IgD-negative memory B cell (primary cell): ENCODE data around the gene DNASE1L2. TPM values are rescaled to one million over a fixed set of nuclear protein-coding genes. Genes with fewer than 3 reads are reported as not detected.

Experiments used
- H3K27ac Mint-ChIP-seq, 3 donors: one replicate each; pipeline ENCODE4 v1.8.0; 2020 to 2022; ENCODE audit warnings: mild to moderate bottlenecking in 3 of 3, mixed read lengths in 3 of 3, moderate library complexity in 1 of 3
- H3K27me3 Mint-ChIP-seq: one replicate; pipeline ENCODE4 v1.8.0; 2021; ENCODE audit warnings: mixed read lengths
- H3K36me3 Mint-ChIP-seq: one replicate; pipeline ENCODE4 v1.8.0; 2020; ENCODE audit warnings: mild to moderate bottlenecking, mixed read lengths
- H3K4me1 Mint-ChIP-seq, 3 donors: one replicate each; pipeline ENCODE4 v1.8.0; 2020 to 2022; ENCODE audit warnings: mixed read lengths in 3 of 3, mild to moderate bottlenecking in 1 of 3
- H3K4me3 Mint-ChIP-seq, 4 donors: one replicate each; pipeline ENCODE4 v1.8.0; 2020 to 2022; ENCODE audit warnings: mild to moderate bottlenecking in 4 of 4, mixed read lengths in 4 of 4, moderate library complexity in 3 of 4
- H3K9me3 Mint-ChIP-seq, 3 donors: one replicate each; pipeline ENCODE4 v1.8.0; 2020 to 2021; ENCODE audit warnings: mixed read lengths in 3 of 3, mild to moderate bottlenecking in 1 of 3
- polyA plus RNA-seq: library from polyadenylated mRNA; unstranded; fragments of 300-500 nt; fragmentation: Illumina TruSeq; gene quantifications from one replicate; pipeline ENCODE4 v1.2.3, GENCODE V29; 2021

The DNASE1L2 gene
- polyA plus RNA-seq, 1 donor from 2014 or later, result not detected

- Mint-ChIP-seq H3K27me3 (no peaks in the 10 kb centered on the region), H3K9me3 (no peaks in the 10 kb centered on the region), H3K4me1 (peaks cover 0 to 7% (median 5%) of the 10 kb centered on the region in 3 donors), H3K4me3 (peak overlapping the region in 1 of 4 donors; percentile 73), H3K36me3 (no peaks in the 10 kb centered on the region), H3K27ac (no peak overlapping the region)
These were observed 9.3 kb upstream of the DNASE1L2 start for GRCh38 chr16:2226918-2227317.

- Mint-ChIP-seq H3K4me1 (peaks cover 0 to 7% (median 5%) of the 10 kb centered on the region in 3 donors), H3K4me3 (no peak overlapping the region), H3K27ac (no peak overlapping the region), H3K27me3 (no peaks in the 10 kb centered on the region), H3K9me3 (no peaks in the 10 kb centered on the region), H3K36me3 (no peaks in the 10 kb centered on the region)
These were observed 8.0 kb upstream of the DNASE1L2 start for GRCh38 chr16:2228161-2228824.

- no peaks in the 10 kb centered on the region for H3K9me3 Mint-ChIP-seq
- peaks cover 0 to 7% (median 5%) of the 10 kb centered on the region in 3 donors for H3K4me1 Mint-ChIP-seq
- H3K4me3 Mint-ChIP-seq, result no peak overlapping the region
- no peaks in the 10 kb centered on the region for H3K36me3 Mint-ChIP-seq
- no peaks in the 10 kb centered on the region for H3K27me3 Mint-ChIP-seq
- H3K27ac Mint-ChIP-seq, result no peak overlapping the region
These were observed 7.2 kb upstream of the DNASE1L2 start for GRCh38 chr16:2229091-2229490.

GRCh38 chr16:2229632-2230250 lies 6.5 kb upstream of the DNASE1L2 start:
- H3K4me3 Mint-ChIP-seq, result no peak overlapping the region
- no peaks in the 10 kb centered on the region for H3K9me3 Mint-ChIP-seq
- H3K27ac Mint-ChIP-seq, result no peak overlapping the region
- peaks cover 0 to 4% (median 3%) of the 10 kb centered on the region in 3 donors for H3K4me1 Mint-ChIP-seq
- H3K36me3 Mint-ChIP-seq, result peaks cover under 1% of the 10 kb centered on the region
- H3K27me3 Mint-ChIP-seq, result no peaks in the 10 kb centered on the region

- Mint-ChIP-seq H3K36me3 (peaks cover 2% of the 10 kb centered on the region), H3K9me3 (no peaks in the 10 kb centered on the region), H3K27ac (no peak overlapping the region), H3K4me3 (no peak overlapping the region), H3K27me3 (peaks cover 3% of the 10 kb centered on the region), H3K4me1 (peaks cover 0 to 4% (median 2%) of the 10 kb centered on the region in 3 donors)
These were observed 5.9 kb upstream of the DNASE1L2 start for GRCh38 chr16:2230376-2230775.

GRCh38 chr16:2231016-2231931 lies 5.0 kb upstream of the DNASE1L2 start:
- Mint-ChIP-seq H3K4me1 (peaks cover 0 to under 1% (median 0%) of the 10 kb centered on the region in 3 donors), H3K4me3 (no peak overlapping the region), H3K36me3 (peaks cover 2% of the 10 kb centered on the region), H3K27ac (no peak overlapping the region), H3K9me3 (no peaks in the 10 kb centered on the region), H3K27me3 (peaks cover 5% of the 10 kb centered on the region)

- peaks cover 2% of the 10 kb centered on the region for H3K36me3 Mint-ChIP-seq
- H3K27ac Mint-ChIP-seq, result no peak overlapping the region
- peaks cover 5% of the 10 kb centered on the region for H3K27me3 Mint-ChIP-seq
- no peaks in the 10 kb centered on the region for H3K9me3 Mint-ChIP-seq
- no peak overlapping the region for H3K4me3 Mint-ChIP-seq
- no peaks in the 10 kb centered on the region for H3K4me1 Mint-ChIP-seq
These were observed 3.9 kb upstream of the DNASE1L2 start for GRCh38 chr16:2232094-2232990.

GRCh38 chr16:2233046-2233775 lies 3.0 kb upstream of the DNASE1L2 start:
- Mint-ChIP-seq H3K9me3 (no peaks in the 10 kb centered on the region), H3K27me3 (peaks cover 7% of the 10 kb centered on the region), H3K27ac (no peak overlapping the region), H3K36me3 (peaks cover 2% of the 10 kb centered on the region), H3K4me3 (no peak overlapping the region), H3K4me1 (no peaks in the 10 kb centered on the region)

- peaks cover 2% of the 10 kb centered on the region for H3K36me3 Mint-ChIP-seq
- H3K4me1 Mint-ChIP-seq, result no peaks in the 10 kb centered on the region
- H3K27ac Mint-ChIP-seq, result no peak overlapping the region
- H3K4me3 Mint-ChIP-seq, result no peak overlapping the region
- no peaks in the 10 kb centered on the region for H3K9me3 Mint-ChIP-seq
- H3K27me3 Mint-ChIP-seq, result peaks cover 7% of the 10 kb centered on the region
These were observed 2.1 kb upstream of the DNASE1L2 start for GRCh38 chr16:2233872-2234812.

- Mint-ChIP-seq H3K4me3 (no peak overlapping the region), H3K27me3 (peaks cover 7% of the 10 kb centered on the region), H3K27ac (no peak overlapping the region), H3K9me3 (no peaks in the 10 kb centered on the region), H3K36me3 (peaks cover 2% of the 10 kb centered on the region), H3K4me1 (no peaks in the 10 kb centered on the region)
These were observed 1.5 kb upstream of the DNASE1L2 start for GRCh38 chr16:2234813-2235170.

- H3K4me1 Mint-ChIP-seq, result no peaks in the 10 kb centered on the region
- H3K9me3 Mint-ChIP-seq, result no peaks in the 10 kb centered on the region
These were observed 1.0 kb upstream of the DNASE1L2 start for GRCh38 chr16:2235234-2235651.

GRCh38 chr16:2235695-2236336 lies 428 bp upstream of the DNASE1L2 start:
- no peak overlapping the region for H3K4me3 Mint-ChIP-seq
- no peaks in the 10 kb centered on the region for H3K9me3 Mint-ChIP-seq
- no peaks in the 10 kb centered on the region for H3K4me1 Mint-ChIP-seq
- peak overlapping the region in 1 of 3 donors; percentile 22 for H3K27ac Mint-ChIP-seq
- peaks cover 2% of the 10 kb centered on the region for H3K36me3 Mint-ChIP-seq
- peaks cover 7% of the 10 kb centered on the region for H3K27me3 Mint-ChIP-seq

More at GRCh38 chr16:2235234-2235651, 1.0 kb upstream of the DNASE1L2 start:
- Mint-ChIP-seq H3K4me3 (no peak overlapping the region), H3K27me3 (peaks cover 7% of the 10 kb centered on the region), H3K27ac (peak overlapping the region in 1 of 3 donors; percentile 22), H3K36me3 (peaks cover 2% of the 10 kb centered on the region)

GRCh38 chr16:2237102-2237482 lies 848 bp downstream of the DNASE1L2 start:
- Mint-ChIP-seq H3K4me3 (no peak overlapping the region), H3K9me3 (no peaks in the 10 kb centered on the region), H3K4me1 (no peaks in the 10 kb centered on the region)

More at GRCh38 chr16:2237102-2237482, 848 bp downstream of the DNASE1L2 start:
- H3K27ac Mint-ChIP-seq, result no peak overlapping the region
- peaks cover 2% of the 10 kb centered on the region for H3K36me3 Mint-ChIP-seq
- H3K27me3 Mint-ChIP-seq, result peaks cover 7% of the 10 kb centered on the region
